GM18520 (cell line): ENCODE results near the gene TIMP1.

Experiments used
- ATAC-seq: cut with Tn5 transposase; IDR thresholded peaks from one replicate; pipeline ENCODE4 v1.9.1; 2021; ENCODE audit not compliant: unreplicated experiment

The TIMP1 gene

GRCh38 chrX:47581731-47582647 lies at the start of gene TIMP1:
Gene TIMP1, plus strand, starts transcription at chrX:47582436. Its CDS starts 980 bp downstream, at chrX:47583416.
- peak; percentile 49 for ATAC-seq

- ATAC-seq = no peak
Measured at GRCh38 chrX:47539860-47540259, 42.4 kb upstream of the TIMP1 start.

- no peak for ATAC-seq
Measured at GRCh38 chrX:47540754-47541538, 41.3 kb upstream of the TIMP1 start.

- ATAC-seq = no peak
Measured at GRCh38 chrX:47543496-47543895, 38.7 kb upstream of the TIMP1 start.

GRCh38 chrX:47556045-47556623 lies 26.1 kb upstream of the TIMP1 start:
- ATAC-seq = peak; percentile 81

- ATAC-seq = no peak
Measured at GRCh38 chrX:47558436-47558835, 23.8 kb upstream of the TIMP1 start.

- no peak for ATAC-seq
Measured at GRCh38 chrX:47560179-47560933, 21.9 kb upstream of the TIMP1 start.

GRCh38 chrX:47560934-47561658 lies 21.1 kb upstream of the TIMP1 start, which contains the start of gene ARAF:
Gene ARAF, plus strand, starts transcription at chrX:47561205. Its CDS starts 1,763 bp downstream, at chrX:47562968.
- ATAC-seq = peak; percentile 84

GRCh38 chrX:47561659-47562151 lies 20.5 kb upstream of the TIMP1 start:
- ATAC-seq = no peak

GRCh38 chrX:47562615-47563243 lies 19.5 kb upstream of the TIMP1 start:
- ATAC-seq = no peak

- no peak for ATAC-seq
Measured at GRCh38 chrX:47563801-47564315, 18.4 kb upstream of the TIMP1 start.

- ATAC-seq = no peak
Measured at GRCh38 chrX:47564438-47565085, 17.7 kb upstream of the TIMP1 start.

- ATAC-seq = no peak
Measured at GRCh38 chrX:47566841-47567240, 15.4 kb upstream of the TIMP1 start.

GRCh38 chrX:47568656-47569295 lies 13.5 kb upstream of the TIMP1 start:
- no peak for ATAC-seq

GRCh38 chrX:47570794-47571193 lies 11.4 kb upstream of the TIMP1 start:
- ATAC-seq = no peak

GRCh38 chrX:47571215-47571614 lies 11.0 kb upstream of the TIMP1 start:
- ATAC-seq = no peak

- ATAC-seq = no peak
Measured at GRCh38 chrX:47571896-47572295, 10.3 kb upstream of the TIMP1 start.

GRCh38 chrX:47572773-47573340 lies 9.4 kb upstream of the TIMP1 start:
- ATAC-seq = no peak
